HepG2 (cell line): Measurements from ENCODE around the gene SPN. TPM values are rescaled to one million over a fixed set of nuclear protein-coding genes. Genes with fewer than 3 reads are reported as not detected.

Experiments used
- ATF7-NPFF ChIP-seq: sonication (generic); formaldehyde crosslinking; IDR thresholded peaks from 2 replicates; pipeline ENCODE4 v1.8.1; 2023; ENCODE audit warnings: mild to moderate bottlenecking, low read depth, missing genetic modification reagents, moderate library complexity
- BRD4 ChIP-seq: sonication (generic); formaldehyde crosslinking; IDR thresholded peaks from 2 replicates; pipeline ENCODE4 v1.4.0; 2020; ENCODE audit warnings: missing genetic modification reagents
- ETV5 ChIP-seq: IDR thresholded peaks from 2 replicates; pipeline ENCODE4 v1.6.1; 2018; ENCODE audit warnings: missing biosample characterization, missing genetic modification reagents, inconsistent platforms, borderline replicate concordance
- FOXK1 ChIP-seq: sonication (generic); formaldehyde crosslinking; IDR thresholded peaks from 2 replicates; pipeline ENCODE4 v1.4.0; 2020; ENCODE audit warnings: low read depth, missing genetic modification reagents, borderline replicate concordance
- FOXP1 ChIP-seq, 2 experiments: fragments of 450-650 bp in 1 of 2; IDR thresholded peaks; 2 replicates each; pipeline ENCODE4 v1.6.1; 2017 to 2018; ENCODE audit warnings: antibody characterized with exemption in 1 of 2
- KLF6 ChIP-seq: IDR thresholded peaks from 2 replicates; pipeline ENCODE4 v1.8.0; 2016; ENCODE audit warnings: missing biosample characterization, missing genetic modification reagents
- NAIF1 ChIP-seq: sonication (generic); formaldehyde crosslinking; IDR thresholded peaks from 2 replicates; pipeline ENCODE4 v1.5.0; 2020; ENCODE audit warnings: mild to moderate bottlenecking, missing genetic modification reagents, borderline replicate concordance
- NFYB ChIP-seq: sonication (generic); formaldehyde crosslinking; IDR thresholded peaks from 2 replicates; pipeline ENCODE4 v1.4.0; 2020; ENCODE audit warnings: missing genetic modification reagents
- POLR2G ChIP-seq: fragments of 200-400 bp; formaldehyde crosslinking; IDR thresholded peaks from 2 replicates; pipeline ENCODE4 v1.6.1; 2018; ENCODE audit warnings: mild to moderate bottlenecking, low read depth, low read length, moderate library complexity
- RARA ChIP-seq: IDR thresholded peaks from 2 replicates; pipeline ENCODE4 v1.6.1; 2016; ENCODE audit warnings: missing genetic modification reagents, missing compliant biosample characterization
- STAT5B ChIP-seq: sonication (generic); formaldehyde crosslinking; IDR thresholded peaks from 2 replicates; pipeline ENCODE4 v1.4.0; 2020; ENCODE audit warnings: missing genetic modification reagents
- SUZ12 ChIP-seq: fragments of 150-350 bp; IDR thresholded peaks from 2 replicates; pipeline ENCODE4 v1.6.1; 2014; ENCODE audit warnings: low read depth, low read length
- TAF1 ChIP-seq: sonication (generic); formaldehyde crosslinking; IDR thresholded peaks from 2 replicates; pipeline ENCODE4 v1.4.0; 2020; ENCODE audit warnings: missing genetic modification reagents
- YY1 ChIP-seq: IDR thresholded peaks from 2 replicates; pipeline ENCODE4 v1.6.1; 2011; ENCODE audit warnings: low read length, low read depth, moderate library complexity, mild to moderate bottlenecking; ENCODE audit not compliant: insufficient read depth, insufficient replicate concordance
- ZGPAT ChIP-seq: IDR thresholded peaks from 2 replicates; pipeline ENCODE4 v1.6.1; 2016; ENCODE audit warnings: mild to moderate bottlenecking
- polyA plus RNA-seq, 8 experiments: library from polyadenylated mRNA; depleted of rRNA in 3 of 8; stranded (reverse) in 7 of 8; unstranded in 1 of 8; fragments of >200 nt; fragmentation: Illumina TruSeq in 4 of 8; extraction: Trizol in 4 of 8; gene quantifications; 2 replicates each; pipeline versions ENCODE4 v1.2.1 to v1.2.3, GENCODE V29; 2011 to 2016; ENCODE audit warnings: low read depth in 4 of 8, missing spikeins in 1 of 8, mixed read lengths in 1 of 8; ENCODE audit not compliant: insufficient read depth in 1 of 8
- total RNA-seq, 5 experiments: library from RNA; depleted of rRNA; stranded (reverse); fragments of >200 nt; fragmentation: Illumina TruSeq; extraction: Trizol; gene quantifications; 2 replicates each; pipeline ENCODE4 v1.2.3, GENCODE V29; 2016; ENCODE audit warnings: low read depth in 1 of 5
- TF ChIP-seq, protein P1 (sequence below): fragments of 450-650 bp; IDR thresholded peaks from 2 replicates; pipeline ENCODE4 v1.6.1; 2017; ENCODE audit warnings: mild to moderate bottlenecking
- TF ChIP-seq, protein P2 (sequence below): sonication (generic); formaldehyde crosslinking; IDR thresholded peaks from 2 replicates; pipeline ENCODE4 v1.5.0; 2020; ENCODE audit warnings: missing genetic modification reagents, mild to moderate bottlenecking, borderline replicate concordance
- TF ChIP-seq, protein P3 (sequence below): sonication (generic); formaldehyde crosslinking; IDR thresholded peaks from 2 replicates; pipeline ENCODE4 v1.5.0; 2020; ENCODE audit warnings: mild to moderate bottlenecking, missing genetic modification reagents
- TF ChIP-seq, protein P4 (sequence below): sonication (generic); formaldehyde crosslinking; IDR thresholded peaks from 2 replicates; pipeline ENCODE4 v1.4.0; 2020; ENCODE audit warnings: missing genetic modification reagents, borderline replicate concordance

SPN gene
- total and polyA plus RNA-seq, 2 of the 13 experiments (the other 11 are each of a cell fraction or from before 2014, with no cell fraction given): 0.22 to 1.6 TPM

DNA sequence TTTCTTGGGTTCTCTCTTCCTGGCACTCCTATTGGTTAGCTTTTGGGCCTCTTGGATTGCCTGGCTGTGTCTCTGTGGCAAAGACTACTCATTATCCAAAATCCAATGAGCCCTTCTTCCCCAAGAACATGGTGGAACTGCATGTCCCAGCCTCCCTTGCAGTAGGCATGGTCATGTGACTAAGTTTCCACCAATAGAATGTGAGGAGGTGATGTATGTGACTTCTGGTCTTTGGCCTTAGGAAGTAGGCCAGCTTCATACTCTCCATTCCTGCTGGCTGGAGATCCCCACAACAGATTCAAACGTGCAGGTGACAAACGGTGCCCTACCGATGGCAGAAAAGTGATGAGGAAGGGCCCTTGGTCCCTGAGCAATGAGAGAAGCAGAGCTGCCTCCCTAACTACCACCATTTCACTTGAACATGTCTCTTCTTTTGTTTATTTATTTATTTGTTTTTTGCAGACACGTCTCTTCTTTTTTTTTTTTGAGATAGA, 17.3 kb upstream of the SPN start (continued):
- TF ChIP-seq, protein P1, sequence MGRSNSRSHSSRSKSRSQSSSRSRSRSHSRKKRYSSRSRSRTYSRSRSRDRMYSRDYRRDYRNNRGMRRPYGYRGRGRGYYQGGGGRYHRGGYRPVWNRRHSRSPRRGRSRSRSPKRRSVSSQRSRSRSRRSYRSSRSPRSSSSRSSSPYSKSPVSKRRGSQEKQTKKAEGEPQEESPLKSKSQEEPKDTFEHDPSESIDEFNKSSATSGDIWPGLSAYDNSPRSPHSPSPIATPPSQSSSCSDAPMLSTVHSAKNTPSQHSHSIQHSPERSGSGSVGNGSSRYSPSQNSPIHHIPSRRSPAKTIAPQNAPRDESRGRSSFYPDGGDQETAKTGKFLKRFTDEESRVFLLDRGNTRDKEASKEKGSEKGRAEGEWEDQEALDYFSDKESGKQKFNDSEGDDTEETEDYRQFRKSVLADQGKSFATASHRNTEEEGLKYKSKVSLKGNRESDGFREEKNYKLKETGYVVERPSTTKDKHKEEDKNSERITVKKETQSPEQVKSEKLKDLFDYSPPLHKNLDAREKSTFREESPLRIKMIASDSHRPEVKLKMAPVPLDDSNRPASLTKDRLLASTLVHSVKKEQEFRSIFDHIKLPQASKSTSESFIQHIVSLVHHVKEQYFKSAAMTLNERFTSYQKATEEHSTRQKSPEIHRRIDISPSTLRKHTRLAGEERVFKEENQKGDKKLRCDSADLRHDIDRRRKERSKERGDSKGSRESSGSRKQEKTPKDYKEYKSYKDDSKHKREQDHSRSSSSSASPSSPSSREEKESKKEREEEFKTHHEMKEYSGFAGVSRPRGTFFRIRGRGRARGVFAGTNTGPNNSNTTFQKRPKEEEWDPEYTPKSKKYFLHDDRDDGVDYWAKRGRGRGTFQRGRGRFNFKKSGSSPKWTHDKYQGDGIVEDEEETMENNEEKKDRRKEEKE: no peak
- peak; percentile 50; the same call in 1 of the 2 replicates for TF ChIP-seq SUZ12
- peak; percentile 88 for TF ChIP-seq NFYB
- TF ChIP-seq, protein P2, sequence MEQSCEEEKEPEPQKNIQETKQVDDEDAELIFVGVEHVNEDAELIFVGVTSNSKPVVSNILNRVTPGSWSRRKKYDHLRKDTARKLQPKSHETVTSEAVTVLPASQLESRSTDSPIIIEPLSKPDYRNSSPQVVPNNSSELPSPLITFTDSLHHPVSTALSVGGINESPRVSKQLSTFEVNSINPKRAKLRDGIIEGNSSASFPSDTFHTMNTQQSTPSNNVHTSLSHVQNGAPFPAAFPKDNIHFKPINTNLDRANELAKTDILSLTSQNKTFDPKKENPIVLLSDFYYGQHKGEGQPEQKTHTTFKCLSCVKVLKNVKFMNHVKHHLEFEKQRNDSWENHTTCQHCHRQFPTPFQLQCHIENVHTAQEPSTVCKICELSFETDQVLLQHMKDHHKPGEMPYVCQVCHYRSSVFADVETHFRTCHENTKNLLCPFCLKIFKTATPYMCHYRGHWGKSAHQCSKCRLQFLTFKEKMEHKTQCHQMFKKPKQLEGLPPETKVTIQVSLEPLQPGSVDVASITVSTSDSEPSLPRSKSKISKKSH (CRISPR knock-in tag): no peak
- 0 out of 2 replicates have a peak, but pooled peaks have one; percentile 40 for TF ChIP-seq FOXK1 (CRISPR knock-in tag)
- peak; percentile 64; the same call in 1 of the 2 replicates for TF ChIP-seq TAF1 (CRISPR knock-in tag)
- TF ChIP-seq, protein P3, sequence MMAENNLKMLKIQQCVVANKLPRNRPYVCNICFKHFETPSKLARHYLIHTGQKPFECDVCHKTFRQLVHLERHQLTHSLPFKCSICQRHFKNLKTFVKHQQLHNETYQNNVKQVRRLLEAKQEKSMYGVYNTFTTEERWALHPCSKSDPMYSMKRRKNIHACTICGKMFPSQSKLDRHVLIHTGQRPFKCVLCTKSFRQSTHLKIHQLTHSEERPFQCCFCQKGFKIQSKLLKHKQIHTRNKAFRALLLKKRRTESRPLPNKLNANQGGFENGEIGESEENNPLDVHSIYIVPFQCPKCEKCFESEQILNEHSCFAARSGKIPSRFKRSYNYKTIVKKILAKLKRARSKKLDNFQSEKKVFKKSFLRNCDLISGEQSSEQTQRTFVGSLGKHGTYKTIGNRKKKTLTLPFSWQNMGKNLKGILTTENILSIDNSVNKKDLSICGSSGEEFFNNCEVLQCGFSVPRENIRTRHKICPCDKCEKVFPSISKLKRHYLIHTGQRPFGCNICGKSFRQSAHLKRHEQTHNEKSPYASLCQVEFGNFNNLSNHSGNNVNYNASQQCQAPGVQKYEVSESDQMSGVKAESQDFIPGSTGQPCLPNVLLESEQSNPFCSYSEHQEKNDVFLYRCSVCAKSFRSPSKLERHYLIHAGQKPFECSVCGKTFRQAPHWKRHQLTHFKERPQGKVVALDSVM (CRISPR knock-in tag): 0 out of 2 replicates have a peak, but pooled peaks have one; percentile 55
- 0 out of 2 replicates have a peak, but pooled peaks have one; percentile 17 for TF ChIP-seq RARA (CRISPR knock-in tag)
- 0 out of 2 replicates have a peak, but pooled peaks have one; percentile 48 for TF ChIP-seq STAT5B (CRISPR knock-in tag)
- TF ChIP-seq POLR2G: peak; percentile 73
- no peak for TF ChIP-seq ATF7-NPFF (CRISPR knock-in tag)
- TF ChIP-seq NAIF1: no peak
- peak; percentile 58; the same call in 1 of the 2 replicates for TF ChIP-seq ETV5 (CRISPR knock-in tag)
- peak; percentile 73; the same call in 1 of the 2 replicates for TF ChIP-seq BRD4 (CRISPR knock-in tag)
- TF ChIP-seq YY1: peak; percentile 64
- TF ChIP-seq FOXP1 (IDR thresholded peaks at IDR 0.05): no peak
- TF ChIP-seq FOXP1 (CRISPR knock-in tag; IDR thresholded peaks at IDR 0.05): peak; percentile 20; the same call in 1 of the 2 replicates
- TF ChIP-seq KLF6: peak; percentile 57; the same call in 1 of the 2 replicates
- TF ChIP-seq, protein P4, sequence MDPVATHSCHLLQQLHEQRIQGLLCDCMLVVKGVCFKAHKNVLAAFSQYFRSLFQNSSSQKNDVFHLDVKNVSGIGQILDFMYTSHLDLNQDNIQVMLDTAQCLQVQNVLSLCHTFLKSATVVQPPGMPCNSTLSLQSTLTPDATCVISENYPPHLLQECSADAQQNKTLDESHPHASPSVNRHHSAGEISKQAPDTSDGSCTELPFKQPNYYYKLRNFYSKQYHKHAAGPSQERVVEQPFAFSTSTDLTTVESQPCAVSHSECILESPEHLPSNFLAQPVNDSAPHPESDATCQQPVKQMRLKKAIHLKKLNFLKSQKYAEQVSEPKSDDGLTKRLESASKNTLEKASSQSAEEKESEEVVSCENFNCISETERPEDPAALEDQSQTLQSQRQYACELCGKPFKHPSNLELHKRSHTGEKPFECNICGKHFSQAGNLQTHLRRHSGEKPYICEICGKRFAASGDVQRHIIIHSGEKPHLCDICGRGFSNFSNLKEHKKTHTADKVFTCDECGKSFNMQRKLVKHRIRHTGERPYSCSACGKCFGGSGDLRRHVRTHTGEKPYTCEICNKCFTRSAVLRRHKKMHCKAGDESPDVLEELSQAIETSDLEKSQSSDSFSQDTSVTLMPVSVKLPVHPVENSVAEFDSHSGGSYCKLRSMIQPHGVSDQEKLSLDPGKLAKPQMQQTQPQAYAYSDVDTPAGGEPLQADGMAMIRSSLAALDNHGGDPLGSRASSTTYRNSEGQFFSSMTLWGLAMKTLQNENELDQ (CRISPR knock-in tag): 0 out of 2 replicates have a peak, but pooled peaks have one; percentile 38
- TF ChIP-seq ZGPAT (CRISPR knock-in tag): peak; percentile 59; the same call in 1 of the 2 replicates
